Measurements from ENCODE around the gene NRXN3. TPM values are rescaled to one million over a fixed set of nuclear protein-coding genes. Genes with fewer than 3 reads are reported as not detected.

The NRXN3 gene
- total RNA-seq, 1 experiment from 2014 or later: not detected

DNA sequence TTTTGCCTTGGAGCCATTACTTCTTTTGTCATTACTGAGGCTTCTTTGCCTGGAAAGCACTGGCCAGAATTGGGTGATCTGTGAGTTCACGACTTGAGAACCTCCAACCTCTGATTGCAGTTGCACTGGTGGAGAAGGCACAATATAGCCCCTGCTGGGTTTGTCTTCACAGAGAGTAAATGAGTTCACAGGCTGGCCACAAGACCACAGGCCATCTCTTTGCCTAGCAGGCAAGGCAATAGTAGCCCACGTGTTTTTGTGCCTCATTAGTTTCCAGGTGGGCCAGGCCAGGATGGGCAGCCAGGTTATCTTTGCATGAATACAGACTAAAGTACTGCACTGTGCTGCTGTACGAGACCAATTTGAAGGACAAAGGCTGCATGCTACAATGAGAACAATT, 468.8 kb downstream of the NRXN3 start:
- no peaks in the 10 kb centered on the region for H3K4me1 ChIP-seq (ENCODE audit: control insufficient read depth in 1 of 2, insufficient read depth in 2 of 2, low read length in 2 of 2)
- intact Hi-C loops (cut with micrococcal nuclease): no loop called here
- H2AFZ ChIP-seq (ENCODE audit: low read depth, low read length, poor library complexity, severe bottlenecking): no peak overlapping the region
- H3K9me2 ChIP-seq (ENCODE audit: insufficient read depth): no peaks in the 10 kb centered on the region
- no peaks in the 10 kb centered on the region for H3K27me3 ChIP-seq (ENCODE audit: insufficient read depth, low read length)
- no peak overlapping the region for H3K27ac ChIP-seq (ENCODE audit: low read depth, low read length)
- H3K9ac ChIP-seq (ENCODE audit: low read length): no peak overlapping the region
- H3K79me2 ChIP-seq (ENCODE audit: insufficient read depth, low read length): no peaks in the 10 kb centered on the region
- TF ChIP-seq SIN3A (IDR thresholded peaks at IDR 0.05; ENCODE audit: low read depth): no peak
- no peak for TF ChIP-seq FOSL1 (IDR thresholded peaks at IDR 0.05; ENCODE audit: low read depth)
- no peak for TF ChIP-seq ZFX (IDR thresholded peaks at IDR 0.05)
- TF ChIP-seq, protein P1, sequence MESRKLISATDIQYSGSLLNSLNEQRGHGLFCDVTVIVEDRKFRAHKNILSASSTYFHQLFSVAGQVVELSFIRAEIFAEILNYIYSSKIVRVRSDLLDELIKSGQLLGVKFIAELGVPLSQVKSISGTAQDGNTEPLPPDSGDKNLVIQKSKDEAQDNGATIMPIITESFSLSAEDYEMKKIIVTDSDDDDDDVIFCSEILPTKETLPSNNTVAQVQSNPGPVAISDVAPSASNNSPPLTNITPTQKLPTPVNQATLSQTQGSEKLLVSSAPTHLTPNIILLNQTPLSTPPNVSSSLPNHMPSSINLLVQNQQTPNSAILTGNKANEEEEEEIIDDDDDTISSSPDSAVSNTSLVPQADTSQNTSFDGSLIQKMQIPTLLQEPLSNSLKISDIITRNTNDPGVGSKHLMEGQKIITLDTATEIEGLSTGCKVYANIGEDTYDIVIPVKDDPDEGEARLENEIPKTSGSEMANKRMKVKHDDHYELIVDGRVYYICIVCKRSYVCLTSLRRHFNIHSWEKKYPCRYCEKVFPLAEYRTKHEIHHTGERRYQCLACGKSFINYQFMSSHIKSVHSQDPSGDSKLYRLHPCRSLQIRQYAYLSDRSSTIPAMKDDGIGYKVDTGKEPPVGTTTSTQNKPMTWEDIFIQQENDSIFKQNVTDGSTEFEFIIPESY (IDR thresholded peaks at IDR 0.05; ENCODE audit: extremely low read depth, insufficient replicate concordance, low read length): no peak
- TF ChIP-seq YY1 (IDR thresholded peaks at IDR 0.05; ENCODE audit: extremely low read depth, insufficient replicate concordance, low read depth, low read length): no peak
- TF ChIP-seq CEBPB (IDR thresholded peaks at IDR 0.05; ENCODE audit: low read depth): no peak
- TF ChIP-seq TCF7L2 (IDR thresholded peaks at IDR 0.05; ENCODE audit: borderline replicate concordance, extremely low read depth, insufficient read depth, insufficient read length): no peak
- no peak for TF ChIP-seq SRF (IDR thresholded peaks at IDR 0.05; ENCODE audit: low read depth)
- DNase-seq (ENCODE audit: low read depth, low spot score): no peak
- RAD21 ChIA-PET (ENCODE audit: low non-redundant PET in 1 of 2, low total read pairs in 2 of 2, uncharacterized antibody in 2 of 2, unreplicated experiment in 2 of 2): no interaction called here
- no peaks in the 10 kb centered on the region for H4K20me1 ChIP-seq (ENCODE audit: insufficient read depth)
- no peaks in the 10 kb centered on the region; a peak in 1 of 4 replicates for H3K9me3 ChIP-seq (ENCODE audit: control insufficient read depth in 1 of 2, insufficient read depth in 1 of 2, low read depth in 1 of 2, low read length in 2 of 2)
- no peak overlapping the region for H3K4me2 ChIP-seq (ENCODE audit: low read length)
- ATAC-seq: no peak
- CTCF ChIA-PET: no interaction called here
- no peak overlapping the region for H3K4me3 ChIP-seq (replicated peaks in 1 of 2; ENCODE audit: low read depth in 1 of 2, low read length in 2 of 2)
- POLR2A ChIA-PET: no interaction called here
- no TSS peak for BruUV-seq (replicated peaks)
- H3K36me3 ChIP-seq (ENCODE audit: control insufficient read depth in 1 of 2, insufficient read depth in 2 of 2, low read length in 2 of 2): no peaks in the 10 kb centered on the region

Measured in HCT116 (cell line).